Thyroid gland (tissue), 4 donors: Measurements from ENCODE around the gene GPRC5A. TPM values are rescaled to one million over a fixed set of nuclear protein-coding genes. Genes with fewer than 3 reads are reported as not detected.

ENCODE experiments used
- DNase-seq, 2 donors: peaks; one replicate each; pipeline ENCODE4 v3.0.0-alpha.2; 2019
- H3K27ac ChIP-seq, 3 donors: fragments of 200-600 bp; sonication (generic); 1 replicate in 2 of 3; 2 replicates in 1 of 3; pipeline ENCODE4 v1.5.1; 2016 to 2019; ENCODE audit warnings: mild to moderate bottlenecking in 1 of 3, moderate library complexity in 1 of 3
- H3K27me3 ChIP-seq: fragments of 200-600 bp; sonication (generic); one replicate; pipeline ENCODE4 v1.5.1; 2019
- H3K36me3 ChIP-seq, 2 donors: fragments of 200-600 bp; sonication (generic); one replicate each; pipeline ENCODE4 v1.5.1; 2016 to 2019
- H3K4me1 ChIP-seq, 2 donors: fragments of 200-600 bp; sonication (generic); one replicate each; pipeline ENCODE4 v1.5.1; 2017 to 2019
- H3K4me3 ChIP-seq, 3 donors: fragments of 200-600 bp; sonication (generic); replicated peaks in 1 of 3; 1 replicate in 2 of 3; 2 replicates in 1 of 3; pipeline ENCODE4 v1.5.1; 2016; ENCODE audit warnings: mild to moderate bottlenecking in 1 of 3
- H3K9me3 ChIP-seq: fragments of 200-600 bp; sonication (generic); one replicate; pipeline ENCODE4 v1.5.1; 2017
- CTCF ChIP-seq, 6 experiments: fragments of 200-600 bp in 3 of 6; fragments of 450-650 bp in 3 of 6; sonication (generic) in 3 of 6; IDR thresholded peaks; one replicate each; pipeline ENCODE4 v1.5.1; 2016 to 2019; ENCODE audit warnings: antibody characterized with exemption in 6 of 6, mild to moderate bottlenecking in 2 of 6, inconsistent platforms in 1 of 6, moderate library complexity in 1 of 6
- POLR2A ChIP-seq, 2 donors: fragments of 450-650 bp; IDR thresholded peaks; one replicate each; pipeline ENCODE4 v1.6.1; 2017; ENCODE audit warnings: antibody characterized with exemption in 2 of 2, mild to moderate bottlenecking in 2 of 2, moderate library complexity in 1 of 2
- WGBS, 2 donors: methylation state at CpG; one replicate each; pipeline ENCODE4 v1.1.5; 2017; 5-methylcytosine and 5-hydroxymethylcytosine counted together
- intact Hi-C: fragments of 100-400 bp; cut with DNase I; formaldehyde crosslinking; loops from one replicate; pipeline ENCODE4 v1.15.1; 2023
- microRNA counts, 2 donors: library from miRNA; unstranded; fragments of <30 nt; microRNA quantifications; one replicate each; lab custom pipeline; 2016 to 2017
- total RNA-seq, 4 donors: library from RNA; depleted of rRNA; stranded (reverse); fragments of >200 nt; gene quantifications; one replicate each; pipeline ENCODE4 v1.2.3, GENCODE V29; 2016

The GPRC5A gene
- total RNA-seq, 4 donors from 2014 or later, result 107 to 207 (median 128) TPM

GRCh38 chr12:12964255-12964654 is 72.9 kb downstream of the GPRC5A start:
- no peaks in the 10 kb centered on the region for H3K27me3 ChIP-seq
- no peak overlapping the region for H3K4me3 ChIP-seq
- 94% methylated on average over 4 of the region's 4 CpGs for WGBS, 2 donors
- no peak for DNase-seq
- no peak overlapping the region for H3K27ac ChIP-seq
- H3K4me1 ChIP-seq, result no peaks in the 10 kb centered on the region
- no peaks in the 10 kb centered on the region for H3K36me3 ChIP-seq
- no peak for TF ChIP-seq CTCF (IDR thresholded peaks at IDR 0.05)
- no peak for TF ChIP-seq POLR2A (IDR thresholded peaks at IDR 0.05)
- intact Hi-C loops, result no loop called here
- H3K9me3 ChIP-seq, result no peaks in the 10 kb centered on the region

DNA sequence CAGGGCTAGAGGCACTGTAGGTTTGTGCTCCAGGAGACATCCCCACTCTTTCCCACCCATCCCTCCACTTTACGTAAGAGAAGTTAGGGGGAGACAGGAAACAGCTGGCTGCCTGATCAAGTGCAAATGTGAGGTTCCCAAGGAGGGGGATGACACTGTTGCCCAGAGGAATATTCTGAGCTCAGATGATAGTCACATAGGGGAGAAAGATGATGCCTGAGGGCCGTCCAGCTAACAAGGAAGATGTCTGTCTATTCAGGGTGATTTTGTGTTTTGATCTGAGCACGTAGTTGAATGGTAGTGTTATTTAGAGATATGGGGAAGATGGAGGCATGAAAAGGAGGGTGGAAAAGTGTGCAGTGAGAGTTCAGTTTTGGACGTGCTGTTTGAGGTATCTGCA is 74.5 kb downstream of the GPRC5A start:
- DNase-seq, result no peak
- 82 to 86% methylated on average over 4 of the region's 4 CpGs for WGBS, 2 donors
- Histone ChIP-seq H3K9me3 (no peaks in the 10 kb centered on the region), H3K36me3 (peaks cover 0 to 7% of the 10 kb centered on the region in 2 donors), H3K27me3 (no peaks in the 10 kb centered on the region), H3K27ac (no peak overlapping the region), H3K4me3 (no peak overlapping the region), H3K4me1 (no peaks in the 10 kb centered on the region)
- intact Hi-C loops, result no loop called here
- no peak for TF ChIP-seq POLR2A (IDR thresholded peaks at IDR 0.05)
- TF ChIP-seq CTCF (IDR thresholded peaks at IDR 0.05), result no peak

MicroRNAs encoded within 50 kb of the gene (microRNA counts, 767-probe panel; counts per million panel counts)
- 0 counts per million in 2 donors for microRNA hsa-miR-614 (lab: Ali Mortazavi, UCI)

Other genes with a start within 250 kb of the GPRC5A start
- not detected for gene GPR19, start 195.4 kb upstream of the GPRC5A start, total RNA-seq
- gene CDKN1B, start 174.2 kb upstream of the GPRC5A start, total RNA-seq, result 10 to 100 TPM; 52.3 to 77.3 (median 62.7) TPM
- 10 to 100 TPM; 34.1 to 72.7 (median 49.5) TPM for gene APOLD1, start 105.9 kb upstream of the GPRC5A start, total RNA-seq
- 10 to 100 TPM; 75.5 to 94.2 (median 81.8) TPM for gene DDX47, start 78.2 kb upstream of the GPRC5A start, total RNA-seq
- not detected for gene GPRC5D, start 60.6 kb downstream of the GPRC5A start, total RNA-seq
- gene HEBP1, start 108.7 kb downstream of the GPRC5A start, total RNA-seq, result 100 to 1,000 TPM in 1 of 4 donors, 10 to 100 TPM in 3; 80.4 to 125 (median 91.3) TPM
- gene FAM234B, start 152.8 kb downstream of the GPRC5A start, total RNA-seq, result 10 to 100 TPM; 15.7 to 23.2 (median 19.3) TPM
- gene GSG1, start 212.1 kb downstream of the GPRC5A start, total RNA-seq, result 1 to 10 TPM in 1 of 4 donors, not detected in 3; 1.2 TPM